OCI-LY1 (cell line): ENCODE measurements around the gene TMEM60.

ENCODE experiments used
- H2AFZ ChIP-seq: fragments of 200-600 bp; sonication (generic), shearing (Covaris generic); 2 replicates; pipeline ENCODE4 v1.6.0; 2014; ENCODE audit warnings: antibody characterized with exemption, mild to moderate bottlenecking, low read length
- H3F3A ChIP-seq: fragments of 200-600 bp; sonication (generic), shearing (Covaris generic); 2 replicates; pipeline ENCODE4 v1.6.0; 2014; ENCODE audit warnings: mild to moderate bottlenecking, antibody characterized with exemption, low read length, moderate library complexity; ENCODE audit not compliant: insufficient read depth
- H3K27ac ChIP-seq: fragments of 200-600 bp; sonication (generic); 2 replicates; pipeline ENCODE4 v1.5.1; 2014; ENCODE audit warnings: low read length, mixed run types, mild to moderate bottlenecking, low read depth; ENCODE audit not compliant: poor library complexity, severe bottlenecking
- H3K27me3 ChIP-seq: fragments of 200-600 bp; sonication (generic); 2 replicates; pipeline ENCODE4 v1.6.0; 2014; ENCODE audit warnings: antibody characterized with exemption, mild to moderate bottlenecking, low read length, moderate library complexity; ENCODE audit not compliant: insufficient read depth
- H3K36me3 ChIP-seq: fragments of 200-600 bp; sonication (generic); 2 replicates; pipeline ENCODE4 v1.6.1; 2014; ENCODE audit warnings: mild to moderate bottlenecking, antibody characterized with exemption, low read length, moderate library complexity, mixed read lengths; ENCODE audit not compliant: insufficient read depth
- H3K4me1 ChIP-seq: fragments of 200-600 bp; sonication (generic); 2 replicates; pipeline ENCODE4 v1.5.1; 2014; ENCODE audit warnings: mild to moderate bottlenecking, low read length, moderate library complexity; ENCODE audit not compliant: insufficient read depth, severe bottlenecking
- H3K4me2 ChIP-seq: fragments of 200-600 bp; sonication (generic), shearing (Covaris generic); 2 replicates; pipeline ENCODE4 v1.6.1; 2014; ENCODE audit warnings: low read length
- H3K4me3 ChIP-seq: fragments of 200-600 bp; sonication (generic); 2 replicates; pipeline ENCODE4 v1.5.1; 2014; ENCODE audit warnings: low read length, low read depth, mild to moderate bottlenecking, mixed read lengths; ENCODE audit not compliant: poor library complexity, severe bottlenecking
- H3K79me2 ChIP-seq: fragments of 200-600 bp; shearing (Covaris generic); 2 replicates; pipeline ENCODE4 v1.6.1; 2016; ENCODE audit warnings: mixed run types, low read length, mixed read lengths; ENCODE audit not compliant: insufficient read depth
- H3K9ac ChIP-seq: fragments of 200-600 bp; sonication (generic), shearing (Covaris generic); 2 replicates; pipeline ENCODE4 v1.6.1; 2014; ENCODE audit warnings: mild to moderate bottlenecking, low read length, mixed read lengths
- H3K9me2 ChIP-seq: fragments of 200-600 bp; sonication (generic), shearing (Covaris generic); 2 replicates; pipeline ENCODE4 v1.6.1; 2014; ENCODE audit warnings: low read depth, mild to moderate bottlenecking, low read length, mixed read lengths
- H3K9me3 ChIP-seq: fragments of 200-600 bp; shearing (Covaris generic); 2 replicates; pipeline ENCODE4 v1.6.1; 2014; ENCODE audit warnings: low read length, mixed read lengths
- H4K20me1 ChIP-seq: fragments of 200-600 bp; sonication (generic), shearing (Covaris generic); 2 replicates; pipeline ENCODE4 v1.6.0; 2016; ENCODE audit warnings: mild to moderate bottlenecking, low read length; ENCODE audit not compliant: insufficient read depth
- EZH2 ChIP-seq: fragments of 200-600 bp; sonication (generic), shearing (Covaris generic); IDR thresholded peaks from 2 replicates; pipeline ENCODE4 v1.8.0; 2017; ENCODE audit warnings: borderline replicate concordance, mixed run types, mild to moderate bottlenecking, antibody characterized with exemption, low read length, moderate library complexity, mixed read lengths
- TF ChIP-seq, protein P1 (sequence below): fragments of 200-600 bp; sonication (generic), shearing (Covaris generic); IDR thresholded peaks from 2 replicates; pipeline ENCODE4 v1.5.1; 2017; ENCODE audit warnings: mild to moderate bottlenecking, antibody characterized with exemption, low read length, moderate library complexity, mixed read lengths

TMEM60 gene

DNA sequence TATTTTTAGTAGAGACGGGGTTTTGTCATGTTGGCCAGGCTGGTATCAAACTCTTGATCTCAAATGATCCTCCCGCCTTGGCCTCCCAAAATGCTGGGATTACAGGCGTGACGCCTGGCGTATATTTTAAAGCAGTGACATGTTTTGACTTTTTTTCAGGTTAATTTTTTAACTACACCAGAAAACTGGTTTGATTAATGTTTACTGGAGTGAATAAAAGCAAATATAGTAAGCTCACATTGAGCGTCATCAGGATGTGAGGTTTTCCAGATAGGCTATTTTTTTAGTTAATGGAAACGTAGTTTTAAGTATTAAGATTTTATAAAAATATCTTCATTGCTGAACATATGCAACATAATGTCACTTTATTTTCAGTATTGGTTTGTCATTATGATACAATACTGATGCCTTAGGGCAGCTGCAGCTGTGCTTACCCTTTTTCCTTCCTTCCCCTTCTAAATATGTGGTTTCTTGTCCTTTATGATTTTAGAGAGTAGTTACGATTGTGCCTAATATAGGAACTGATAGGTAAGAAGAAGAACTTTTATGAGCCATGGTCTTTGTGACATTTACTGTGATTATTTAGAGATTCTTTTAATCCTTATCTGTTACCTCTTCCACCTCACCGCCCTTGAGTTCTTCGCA lies 37.3 kb downstream of the TMEM60 start:
- peaks cover 45% of the 10 kb centered on the region for H3K4me1 ChIP-seq

DNA sequence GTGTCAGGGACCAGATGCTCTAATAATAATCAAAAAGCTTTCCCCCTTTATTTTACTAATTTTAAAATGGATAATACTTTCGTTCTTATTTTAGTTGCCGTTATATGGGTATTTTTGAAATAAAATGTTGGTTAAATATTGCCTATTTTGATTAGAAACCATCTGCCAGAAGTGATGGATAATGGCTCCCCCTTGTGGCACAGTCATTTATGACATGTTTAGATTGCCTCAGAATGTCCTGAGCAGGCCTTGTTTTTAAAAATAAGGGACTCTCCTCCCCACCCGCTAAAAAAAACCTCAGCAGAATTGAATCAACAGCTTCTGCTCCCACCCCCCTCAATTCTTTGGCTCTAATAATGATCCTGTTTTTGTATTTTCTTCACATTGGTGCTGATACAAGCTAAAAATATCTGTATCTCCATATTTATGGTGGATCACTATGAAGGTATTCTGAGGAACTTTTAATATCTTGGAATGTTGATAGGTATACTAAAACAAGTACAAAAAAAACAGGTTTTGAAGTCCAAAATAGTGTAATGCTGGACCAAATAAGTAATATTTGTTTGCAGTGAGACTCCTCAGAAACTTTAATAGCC lies 38.8 kb downstream of the TMEM60 start:
- no peak overlapping the region for H2AFZ ChIP-seq
- H4K20me1 ChIP-seq: no peaks in the 10 kb centered on the region
- peaks cover 72% of the 10 kb centered on the region for H3K79me2 ChIP-seq
- no peaks in the 10 kb centered on the region for H3K27me3 ChIP-seq
- peak overlapping the region; percentile 61 for H3K27ac ChIP-seq
- H3K4me2 ChIP-seq: peak overlapping the region; percentile 38; the same call in 1 of the 2 replicates
- no peaks in the 10 kb centered on the region for H3K9me3 ChIP-seq
- no peak overlapping the region for H3K4me3 ChIP-seq
- H3K9ac ChIP-seq: peak overlapping the region; percentile 7; the same call in 1 of the 2 replicates
- H3K9me2 ChIP-seq: no peaks in the 10 kb centered on the region
- peaks cover 45% of the 10 kb centered on the region for H3K4me1 ChIP-seq
- H3F3A ChIP-seq: peaks cover 9% of the 10 kb centered on the region; the same call in 1 of the 2 replicates
- TF ChIP-seq EZH2: no peak
- TF ChIP-seq, protein P1, sequence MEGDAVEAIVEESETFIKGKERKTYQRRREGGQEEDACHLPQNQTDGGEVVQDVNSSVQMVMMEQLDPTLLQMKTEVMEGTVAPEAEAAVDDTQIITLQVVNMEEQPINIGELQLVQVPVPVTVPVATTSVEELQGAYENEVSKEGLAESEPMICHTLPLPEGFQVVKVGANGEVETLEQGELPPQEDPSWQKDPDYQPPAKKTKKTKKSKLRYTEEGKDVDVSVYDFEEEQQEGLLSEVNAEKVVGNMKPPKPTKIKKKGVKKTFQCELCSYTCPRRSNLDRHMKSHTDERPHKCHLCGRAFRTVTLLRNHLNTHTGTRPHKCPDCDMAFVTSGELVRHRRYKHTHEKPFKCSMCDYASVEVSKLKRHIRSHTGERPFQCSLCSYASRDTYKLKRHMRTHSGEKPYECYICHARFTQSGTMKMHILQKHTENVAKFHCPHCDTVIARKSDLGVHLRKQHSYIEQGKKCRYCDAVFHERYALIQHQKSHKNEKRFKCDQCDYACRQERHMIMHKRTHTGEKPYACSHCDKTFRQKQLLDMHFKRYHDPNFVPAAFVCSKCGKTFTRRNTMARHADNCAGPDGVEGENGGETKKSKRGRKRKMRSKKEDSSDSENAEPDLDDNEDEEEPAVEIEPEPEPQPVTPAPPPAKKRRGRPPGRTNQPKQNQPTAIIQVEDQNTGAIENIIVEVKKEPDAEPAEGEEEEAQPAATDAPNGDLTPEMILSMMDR: peak; percentile 95
- H3K36me3 ChIP-seq: peaks cover 9% of the 10 kb centered on the region; the same call in 1 of the 2 replicates

More for the DNA sequence above, 37.3 kb downstream of the TMEM60 start:
- peaks cover 15% of the 10 kb centered on the region for H3K36me3 ChIP-seq
- no peaks in the 10 kb centered on the region for H4K20me1 ChIP-seq
- peaks cover 9% of the 10 kb centered on the region; the same call in 1 of the 2 replicates for H3F3A ChIP-seq
- no peaks in the 10 kb centered on the region for H3K27me3 ChIP-seq
- H3K9ac ChIP-seq: peak overlapping the region; percentile 1; the same call in 1 of the 2 replicates
- peaks cover 69% of the 10 kb centered on the region for H3K79me2 ChIP-seq
- H3K9me2 ChIP-seq: no peaks in the 10 kb centered on the region
- TF ChIP-seq EZH2: no peak
- TF ChIP-seq, protein P1: no peak
- H3K4me2 ChIP-seq: peak overlapping the region; percentile 29; the same call in 1 of the 2 replicates
- H3K9me3 ChIP-seq: no peaks in the 10 kb centered on the region
- H3K4me3 ChIP-seq: peak overlapping the region; percentile 10
- H3K27ac ChIP-seq: peak overlapping the region; percentile 61
- H2AFZ ChIP-seq: no peak overlapping the region

DNA sequence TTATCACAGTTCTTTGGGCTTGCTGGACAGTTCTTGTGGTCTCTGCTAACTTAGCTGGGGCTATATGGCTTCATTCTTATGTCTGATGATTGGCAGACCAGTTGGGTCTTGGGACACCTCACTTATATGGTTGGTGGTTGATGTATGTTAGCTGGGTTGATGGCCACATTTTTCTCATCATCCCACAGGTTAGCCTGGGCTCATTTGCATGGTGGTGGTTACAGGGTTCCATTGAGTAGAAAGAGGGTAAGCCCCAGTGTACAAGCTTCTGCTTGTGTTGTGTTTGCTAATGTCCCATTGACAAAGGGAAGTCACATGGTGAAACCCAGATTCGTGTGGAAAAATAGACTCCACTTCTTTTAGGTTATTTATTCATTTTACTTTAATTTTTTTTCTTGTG lies 40.6 kb downstream of the TMEM60 start:
- Histone ChIP-seq H3K4me2 (no peak overlapping the region; the same call in 1 of the 2 replicates), H3K27me3 (no peaks in the 10 kb centered on the region), H3K9ac (no peak overlapping the region), H3K9me3 (no peaks in the 10 kb centered on the region), H3K27ac (peak overlapping the region; percentile 38), H3K36me3 (peaks cover 25% of the 10 kb centered on the region; the same call in 1 of the 2 replicates), H3K9me2 (no peaks in the 10 kb centered on the region), H3K79me2 (peaks cover 68% of the 10 kb centered on the region), H2AFZ (no peak overlapping the region), H3K4me1 (peaks cover 45% of the 10 kb centered on the region), H4K20me1 (no peaks in the 10 kb centered on the region), H3F3A (peaks cover 9% of the 10 kb centered on the region; the same call in 1 of the 2 replicates), H3K4me3 (no peak overlapping the region)
- TF ChIP-seq EZH2: no peak
- TF ChIP-seq, protein P1: no peak
